H1 (cell line): Measurements from ENCODE around the gene SLC5A10. TPM values are rescaled to one million over a fixed set of nuclear protein-coding genes. Genes with fewer than 3 reads are reported as not detected.
"Not testable (repeated sequence)": the region's sequence is repeated elsewhere in the genome, so short reads cannot be mapped to it uniquely, and the experiment has no call there.

Experiments used
- CTCF ChIA-PET: fragments of 300-600 bp; sonication (Branson Sonifier 250); formaldehyde crosslinking; loops from one replicate; lab custom pipeline; 2021; ENCODE audit not compliant: partially characterized antibody; lab: Charles Lee
- POLR2A ChIA-PET: fragments of 300-600 bp; sonication (Branson Sonifier 250); formaldehyde crosslinking; loops from one replicate; lab custom pipeline; 2021; ENCODE audit warnings: inconsistent platforms; ENCODE audit not compliant: partially characterized antibody; lab: Charles Lee
- DNase-seq, 2 experiments: peaks; one replicate each; pipeline versions ENCODE4 v3.0.0 to v3.0.0-alpha.2; 2010 to 2022; ENCODE audit warnings: low spot score in 2 of 2, low read depth in 1 of 2, mixed read lengths in 1 of 2
- FAIRE-seq: peaks from 2 replicates; lab custom pipeline; 2011; peaks lifted over from hg19 to GRCh38; lab: Jason Lieb, UNC
- H2AFZ ChIP-seq: 2 replicates; pipeline ENCODE4 v1.8.1; 2012; ENCODE audit warnings: low read length, inconsistent platforms
- H2AK5ac ChIP-seq: 2 replicates; pipeline ENCODE4 v1.6.1; 2013; ENCODE audit warnings: low read depth, low read length
- H2BK120ac ChIP-seq: replicated peaks from 2 replicates; pipeline ENCODE3; 2013; ENCODE audit warnings: low read depth, low read length, inconsistent platforms
- H2BK12ac ChIP-seq: 2 replicates; pipeline ENCODE4 v1.6.1; 2013; ENCODE audit warnings: low read depth, low read length
- H2BK15ac ChIP-seq: 2 replicates; pipeline ENCODE4 v1.6.1; 2013; ENCODE audit warnings: low read length
- H2BK20ac ChIP-seq: 2 replicates; pipeline ENCODE4 v1.6.1; 2013; ENCODE audit warnings: low read length
- H2BK5ac ChIP-seq: 2 replicates; pipeline ENCODE4 v1.6.1; 2013; ENCODE audit warnings: low read depth, low read length
- H3K14ac ChIP-seq: 2 replicates; pipeline ENCODE4 v1.6.1; 2013; ENCODE audit warnings: inconsistent platforms; ENCODE audit not compliant: insufficient read length
- H3K18ac ChIP-seq: 2 replicates; pipeline ENCODE4 v1.6.1; 2013; ENCODE audit warnings: low read length; ENCODE audit errors: extremely low read depth
- H3K23ac ChIP-seq: 2 replicates; pipeline ENCODE4 v1.6.1; 2013; ENCODE audit warnings: inconsistent platforms; ENCODE audit not compliant: insufficient read length
- H3K23me2 ChIP-seq: 2 replicates; pipeline ENCODE4 v1.6.1; 2013; ENCODE audit warnings: low read depth, low read length
- H3K27ac ChIP-seq: 2 replicates; pipeline ENCODE4 v1.6.1; 2011; ENCODE audit warnings: low read depth, low read length, inconsistent platforms
- H3K27me3 ChIP-seq, 4 experiments: replicated peaks in 1 of 4; 1 replicate in 1 of 4; 2 replicates in 3 of 4; pipeline versions ENCODE4 v1.6.1 to v1.8.1; 2011 to 2013; ENCODE audit warnings: low read length in 3 of 4, mild to moderate bottlenecking in 3 of 4, inconsistent platforms in 2 of 4, mixed read lengths in 2 of 4, moderate library complexity in 1 of 4; ENCODE audit not compliant: control insufficient read depth in 3 of 4, insufficient read depth in 3 of 4; ENCODE audit errors: extremely low read depth in 1 of 4
- H3K36me3 ChIP-seq, 4 experiments: 2 replicates each; pipeline versions ENCODE4 v1.6.1 to v1.8.1; 2011 to 2013; ENCODE audit warnings: mild to moderate bottlenecking in 4 of 4, low read length in 3 of 4, moderate library complexity in 2 of 4, control low read depth in 1 of 4, inconsistent platforms in 1 of 4; ENCODE audit not compliant: insufficient read depth in 4 of 4, control insufficient read depth in 2 of 4
- H3K4ac ChIP-seq: replicated peaks from 2 replicates; pipeline ENCODE3; 2013; ENCODE audit warnings: low read length, low read depth, mixed read lengths, inconsistent platforms; ENCODE audit not compliant: insufficient read length
- H3K4me1 ChIP-seq, 4 experiments: replicated peaks in 1 of 4; 1 replicate in 1 of 4; 2 replicates in 3 of 4; pipeline versions ENCODE4 v1.6.1 to v1.8.1; 2011 to 2013; ENCODE audit warnings: low read length in 3 of 4, inconsistent platforms in 2 of 4, mixed read lengths in 1 of 4; ENCODE audit not compliant: insufficient read depth in 4 of 4, control insufficient read depth in 3 of 4
- H3K4me2 ChIP-seq, 2 experiments: 2 replicates each; pipeline versions ENCODE4 v1.6.1 to v1.8.1; 2011 to 2013; ENCODE audit warnings: low read depth in 2 of 2, low read length in 2 of 2, control low read depth in 1 of 2, inconsistent platforms in 1 of 2, mild to moderate bottlenecking in 1 of 2; ENCODE audit not compliant: insufficient read depth in 1 of 2
- H3K4me3 ChIP-seq, 4 experiments: fragments of 200-600, 300-600 bp in 1 of 4; sonication (generic), shearing (Covaris generic), sonication (Bioruptor Twin) in 1 of 4; 2 replicates each; pipeline versions ENCODE4 v1.5.1 to v1.8.1; 2011 to 2016; ENCODE audit warnings: low read length in 4 of 4, low read depth in 3 of 4, control low read depth in 2 of 4, inconsistent platforms in 2 of 4, mild to moderate bottlenecking in 2 of 4, mixed read lengths in 1 of 4, moderate library complexity in 1 of 4; ENCODE audit not compliant: insufficient read depth in 2 of 4; ENCODE audit errors: extremely low read depth in 1 of 4
- H3K56ac ChIP-seq: replicated peaks from 2 replicates; pipeline ENCODE3; 2013; ENCODE audit warnings: low read depth, mild to moderate bottlenecking, mixed read lengths, low read length, inconsistent platforms; ENCODE audit not compliant: insufficient read length
- H3K79me1 ChIP-seq: 2 replicates; pipeline ENCODE4 v1.6.1; 2013; ENCODE audit warnings: low read depth, low read length, control low read depth
- H3K79me2 ChIP-seq, 2 experiments: 2 replicates each; pipeline versions ENCODE4 v1.6.1 to v1.8.1; 2012 to 2013; ENCODE audit warnings: low read length in 2 of 2, mild to moderate bottlenecking in 2 of 2, inconsistent platforms in 1 of 2; ENCODE audit not compliant: insufficient read depth in 2 of 2, control insufficient read depth in 1 of 2
- H3K9ac ChIP-seq, 4 experiments: replicated peaks in 1 of 4; 1 replicate in 1 of 4; 2 replicates in 3 of 4; pipeline versions ENCODE4 v1.6.1 to v1.8.1; 2011 to 2013; ENCODE audit warnings: low read depth in 3 of 4, low read length in 3 of 4, control low read depth in 2 of 4, mild to moderate bottlenecking in 2 of 4, moderate library complexity in 2 of 4, inconsistent platforms in 1 of 4; ENCODE audit errors: extremely low read depth in 1 of 4
- H3K9me3 ChIP-seq, 2 experiments: 2 replicates each; pipeline versions ENCODE4 v1.6.1 to v1.8.1; 2012 to 2013; ENCODE audit warnings: mild to moderate bottlenecking in 2 of 2, moderate library complexity in 2 of 2, control low read depth in 1 of 2, inconsistent platforms in 1 of 2, low read depth in 1 of 2, low read length in 1 of 2, mixed read lengths in 1 of 2; ENCODE audit not compliant: insufficient read depth in 2 of 2
- H4K20me1 ChIP-seq, 2 experiments: replicated peaks in 1 of 2; 2 replicates each; pipeline versions ENCODE3 to v1.8.1; 2011 to 2013; ENCODE audit warnings: inconsistent platforms in 2 of 2, low read length in 2 of 2, mild to moderate bottlenecking in 1 of 2; ENCODE audit not compliant: insufficient read depth in 2 of 2, control insufficient read depth in 1 of 2
- H4K5ac ChIP-seq: 2 replicates; pipeline ENCODE4 v1.6.1; 2013; ENCODE audit warnings: low read length, low read depth, mixed read lengths, inconsistent platforms; ENCODE audit not compliant: insufficient read length
- H4K8ac ChIP-seq: 2 replicates; pipeline ENCODE4 v1.8.0; 2013; ENCODE audit warnings: mild to moderate bottlenecking, moderate library complexity, low read length, inconsistent platforms; ENCODE audit not compliant: insufficient read depth; ENCODE audit errors: extremely low read depth
- H4K91ac ChIP-seq: replicated peaks from 2 replicates; pipeline ENCODE3; 2013; ENCODE audit warnings: low read length, mixed read lengths, inconsistent platforms; ENCODE audit not compliant: insufficient read length
- WGBS, 2 experiments: shearing (Covaris generic) in 1 of 2; methylation state at CpG; one replicate each; pipeline versions ENCODE4 v1.1.6 to v1.1.7; 2013 to 2015; ENCODE audit warnings: low lambda C conversion rate in 2 of 2, mixed read lengths in 2 of 2, inconsistent platforms in 1 of 2, low coverage in 1 of 2, missing lambda C conversion rate in 1 of 2; ENCODE audit not compliant: insufficient replicate concordance in 2 of 2, insufficient coverage in 1 of 2, insufficient read length in 1 of 2; ENCODE audit errors: extremely low coverage in 1 of 2, missing lambda C conversion rate in 1 of 2; 5-methylcytosine and 5-hydroxymethylcytosine counted together
- polyA plus RNA-seq, 7 experiments: library from polyadenylated mRNA; depleted of rRNA in 3 of 7; stranded (reverse) in 5 of 7; unstranded in 2 of 7; fragments of >200 nt in 5 of 7; fragments of 200-250 nt in 2 of 7; gene quantifications; 1 replicate in 5 of 7; 2 replicates in 1 of 7; 4 replicates in 1 of 7; pipeline versions ENCODE4 v1.2.1 to v1.2.3, GENCODE V29; 2011 to 2013; ENCODE audit warnings: missing spikeins in 2 of 7, mixed read lengths in 2 of 7
- total RNA-seq: library from RNA; stranded (reverse); fragmentation: NEBNext Ultra II Directional; extraction: Animal tissue kit (Norgen Biotek cat#: 25700); gene quantifications from 2 replicates; pipeline ENCODE4 v1.2.1, GENCODE V29; 2021

SLC5A10 gene
- total and polyA plus RNA-seq, 2 of the 8 experiments (the other 6 are each of a cell fraction or from before 2014, with no cell fraction given), result 0.05 to 0.11 TPM

- POLR2A ChIA-PET, H3K27ac ChIP-seq, FAIRE-seq: not testable (repeated sequence)
Measured at GRCh38 chr17:19048826-19049225, 96.9 kb downstream of the SLC5A10 start.

GRCh38 chr17:19055447-19055846 is 103.5 kb downstream of the SLC5A10 start:
- H3K14ac ChIP-seq, H3K4me3 ChIP-seq, H3K27ac ChIP-seq, H2BK5ac ChIP-seq, H4K5ac ChIP-seq, CTCF ChIA-PET, H4K8ac ChIP-seq, H3K4ac ChIP-seq, H2BK15ac ChIP-seq, H2BK120ac ChIP-seq, H2BK20ac ChIP-seq, H3K23ac ChIP-seq, H3K18ac ChIP-seq, H2AK5ac ChIP-seq, H2AFZ ChIP-seq, H3K36me3 ChIP-seq, H3K23me2 ChIP-seq, H3K79me1 ChIP-seq, H3K27me3 ChIP-seq, H4K91ac ChIP-seq, H3K79me2 ChIP-seq, POLR2A ChIA-PET, H2BK12ac ChIP-seq, H3K4me2 ChIP-seq, H4K20me1 ChIP-seq, H3K9ac ChIP-seq, H3K9me3 ChIP-seq, H3K4me1 ChIP-seq, H3K56ac ChIP-seq, DNase-seq: not testable (repeated sequence)
- FAIRE-seq, result peak; percentile 57
- WGBS, 2 experiments, result no CpG with 5 or more reads among the region's 12 CpGs

More at GRCh38 chr17:19048826-19049225, 96.9 kb downstream of the SLC5A10 start:
- H3K4me2 ChIP-seq, H4K20me1 ChIP-seq, H4K5ac ChIP-seq, H2BK20ac ChIP-seq, H3K79me2 ChIP-seq, H3K56ac ChIP-seq, H3K23me2 ChIP-seq, DNase-seq, H3K36me3 ChIP-seq, H3K79me1 ChIP-seq, H2AFZ ChIP-seq, H3K9me3 ChIP-seq, H2BK5ac ChIP-seq, H2BK12ac ChIP-seq, H3K9ac ChIP-seq, H2BK120ac ChIP-seq, H2BK15ac ChIP-seq, H3K27me3 ChIP-seq, H3K18ac ChIP-seq, H2AK5ac ChIP-seq, H4K91ac ChIP-seq, H3K23ac ChIP-seq, H3K14ac ChIP-seq, CTCF ChIA-PET, H4K8ac ChIP-seq, H3K4me3 ChIP-seq, H3K4me1 ChIP-seq, H3K4ac ChIP-seq: not testable (repeated sequence)
- WGBS, 2 experiments, result no CpG with 5 or more reads among the region's 7 CpGs
